Muscle of arm (tissue), 12 donors: ENCODE data around the gene CENPP. TPM values are rescaled to one million over a fixed set of nuclear protein-coding genes. Genes with fewer than 3 reads are reported as not detected.
"Not testable (repeated sequence)": the region's sequence is repeated elsewhere in the genome, so short reads cannot be mapped to it uniquely, and the experiment has no call there.

ENCODE experiments used
- DNase-seq: peaks from one replicate; pipeline ENCODE4 v3.0.0-alpha.2; 2013
- polyA plus RNA-seq, 12 donors: library from polyadenylated mRNA; unstranded; fragments of 120-200 nt; gene quantifications; one replicate each; pipeline ENCODE4 v1.2.1, GENCODE V29; 2013; ENCODE audit not compliant: insufficient read length in 12 of 12

Gene CENPP
- polyA plus RNA-seq, 12 donors: 2.2 to 8.2 (median 5.2) TPM; not detected in 1

DNA sequence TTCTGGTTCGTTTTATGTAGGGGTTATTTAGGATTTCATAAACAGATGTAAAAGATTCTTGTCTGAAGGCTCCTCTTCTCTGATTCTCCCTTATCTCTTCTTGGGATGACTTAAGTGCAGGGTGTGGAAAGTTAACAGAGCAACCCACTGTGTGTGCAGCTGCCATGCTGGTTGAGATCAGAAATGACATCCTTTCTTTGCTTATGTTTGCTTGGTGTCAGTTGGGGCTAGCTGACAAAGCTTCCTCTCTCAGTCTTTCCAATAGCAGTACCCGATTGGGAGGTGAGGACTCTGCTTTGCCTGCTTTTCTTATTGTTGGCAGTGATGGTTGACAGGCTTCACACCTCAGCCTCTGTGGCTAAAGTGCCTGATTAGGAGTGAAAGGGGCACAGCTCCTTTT, 52.1 kb downstream of the CENPP start:
- no peak for DNase-seq

DNA sequence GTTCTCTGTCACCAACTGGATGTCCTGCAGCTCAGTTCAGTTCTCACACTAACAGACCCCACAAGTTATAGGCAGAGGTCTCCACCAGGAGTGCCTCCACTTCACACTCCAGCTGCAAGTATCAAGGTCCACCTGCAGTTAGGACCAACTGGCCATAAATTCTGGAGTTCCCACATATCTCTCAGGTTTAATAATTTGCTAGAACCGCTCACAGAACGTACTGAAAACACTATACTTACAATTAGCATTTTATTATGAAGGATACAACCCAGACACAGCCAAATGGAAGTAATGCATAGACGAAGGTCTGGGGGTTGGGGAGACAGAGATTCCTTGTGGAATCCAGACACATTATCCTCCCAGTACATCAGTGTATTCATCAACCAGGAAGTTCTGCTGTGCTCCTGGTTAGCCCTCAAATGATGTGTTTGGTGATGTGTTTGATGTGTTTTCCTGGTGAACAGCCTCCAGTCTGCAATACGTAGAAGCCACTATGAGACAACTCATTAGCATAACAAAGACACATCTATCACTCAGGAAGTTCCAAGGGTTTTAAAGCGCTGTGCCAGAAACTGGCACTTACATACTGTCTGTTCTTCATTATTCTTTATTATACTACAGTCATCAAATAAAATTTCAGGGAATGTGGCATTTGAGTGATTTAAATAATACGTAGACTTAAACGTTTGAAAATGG, 53.3 kb downstream of the CENPP start:
- no peak for DNase-seq

DNA sequence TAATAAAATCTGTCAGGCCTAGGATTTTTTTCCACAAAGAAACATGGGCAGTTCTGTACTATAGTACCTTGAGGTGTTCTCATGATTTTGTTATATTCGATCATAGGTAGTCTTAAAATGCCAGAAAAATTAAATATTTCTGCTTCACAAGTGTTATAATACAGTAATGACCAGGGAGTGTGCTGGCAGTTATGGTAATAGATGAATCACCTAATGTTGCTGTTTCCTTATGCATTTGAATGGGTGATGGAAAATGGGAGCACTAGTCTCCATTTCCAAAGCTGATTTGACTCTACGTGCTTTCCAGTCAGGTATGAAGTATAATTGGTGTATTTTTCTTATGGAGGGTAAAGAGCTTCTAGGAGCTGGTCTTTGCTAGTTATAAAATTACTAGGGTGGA, 54.9 kb downstream of the CENPP start:
- DNase-seq: no peak

DNA sequence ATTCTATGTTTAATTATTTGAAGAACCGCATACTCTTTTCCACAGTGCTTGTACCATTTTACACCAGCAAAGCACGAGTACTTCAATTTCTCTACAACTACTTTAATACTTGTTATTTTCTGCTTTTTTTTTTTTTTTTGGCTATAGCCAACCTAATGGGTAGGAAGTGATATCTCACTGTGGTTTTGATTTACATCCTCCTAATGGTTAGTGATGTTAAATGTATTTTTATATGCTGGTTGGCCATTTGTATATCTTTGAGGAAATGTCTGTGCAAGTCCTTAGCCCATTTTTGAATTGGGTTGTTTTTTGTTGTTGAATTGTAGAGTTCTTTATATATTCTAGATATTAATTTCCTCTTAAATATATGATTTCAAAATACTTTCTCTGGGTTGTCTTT, 56.0 kb downstream of the CENPP start:
- no peak for DNase-seq

DNA sequence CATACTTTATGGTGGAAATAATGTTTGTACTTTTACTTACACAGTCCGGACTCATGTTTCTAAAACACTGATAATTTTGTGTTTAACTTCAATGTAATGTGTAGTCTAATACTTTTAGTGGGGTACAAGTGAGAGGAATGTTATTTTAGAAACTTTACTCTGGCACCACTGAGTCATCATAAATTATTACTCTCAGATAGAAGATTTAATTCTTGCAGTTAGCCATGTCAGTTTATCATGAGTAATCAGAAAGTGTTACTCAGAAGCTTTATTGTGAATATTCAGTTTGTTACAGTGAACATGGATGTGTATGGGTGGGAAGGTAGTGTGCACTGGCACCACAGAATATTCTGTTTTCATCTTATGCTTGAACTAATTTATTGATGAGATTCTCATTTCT, 58.6 kb downstream of the CENPP start:
- no peak for DNase-seq

DNA sequence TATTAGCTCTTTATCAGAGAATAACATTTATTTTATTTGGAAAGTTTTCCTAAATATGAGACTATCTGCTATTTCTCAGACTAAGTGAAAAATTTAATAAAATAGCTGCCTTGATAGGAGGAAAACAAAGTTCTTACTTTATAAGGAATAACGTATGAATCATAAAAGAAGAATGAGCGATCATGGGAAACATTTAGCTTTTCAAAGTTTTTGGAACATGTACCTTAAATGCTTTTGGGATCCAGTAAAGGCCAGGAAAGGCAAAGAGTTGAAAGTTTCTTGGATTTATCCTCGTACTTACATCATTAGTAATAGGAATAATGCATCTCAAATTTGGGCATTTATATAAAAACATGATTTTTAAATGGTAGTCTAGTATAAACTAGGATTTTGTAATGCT, 59.2 kb downstream of the CENPP start:
- peak; percentile 60 for DNase-seq

DNA sequence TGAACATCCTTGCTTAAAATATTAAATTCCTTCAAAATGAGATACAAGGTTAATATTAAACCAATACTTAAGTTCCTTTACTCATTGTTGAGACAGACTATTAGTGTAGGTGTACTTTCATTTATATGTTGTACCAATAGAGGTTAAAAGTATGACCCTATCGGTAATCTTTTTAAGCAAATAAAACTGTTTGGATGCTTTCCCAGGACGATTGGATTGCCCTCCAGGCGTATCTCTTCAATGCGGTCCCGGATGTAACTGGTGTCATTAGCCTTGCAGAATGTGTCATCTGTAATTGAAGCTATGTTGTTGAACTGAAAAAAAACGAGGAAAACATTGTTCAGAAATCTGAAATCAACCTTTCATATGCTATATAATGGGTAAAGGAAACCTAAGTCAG, 59.7 kb downstream of the CENPP start:
- no peak for DNase-seq

DNA sequence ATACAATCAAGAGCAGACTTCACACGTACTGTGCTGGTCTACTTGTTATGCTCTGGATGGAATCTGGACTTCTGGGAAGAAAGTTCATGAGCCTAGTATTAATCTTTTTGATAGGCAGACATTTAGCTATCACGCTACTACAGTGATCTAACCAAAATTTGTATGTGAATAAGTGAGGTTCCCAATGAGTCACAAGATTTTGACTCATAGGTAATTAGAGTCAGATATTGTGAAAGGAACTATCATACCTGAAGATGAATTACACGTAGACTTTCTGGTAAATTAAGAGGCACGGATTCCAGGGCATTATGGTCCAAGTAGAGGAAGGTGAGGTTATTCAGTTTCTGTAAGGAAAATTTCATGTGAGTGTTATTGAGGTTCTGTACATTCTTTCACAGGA, 60.2 kb downstream of the CENPP start:
- no peak for DNase-seq

DNA sequence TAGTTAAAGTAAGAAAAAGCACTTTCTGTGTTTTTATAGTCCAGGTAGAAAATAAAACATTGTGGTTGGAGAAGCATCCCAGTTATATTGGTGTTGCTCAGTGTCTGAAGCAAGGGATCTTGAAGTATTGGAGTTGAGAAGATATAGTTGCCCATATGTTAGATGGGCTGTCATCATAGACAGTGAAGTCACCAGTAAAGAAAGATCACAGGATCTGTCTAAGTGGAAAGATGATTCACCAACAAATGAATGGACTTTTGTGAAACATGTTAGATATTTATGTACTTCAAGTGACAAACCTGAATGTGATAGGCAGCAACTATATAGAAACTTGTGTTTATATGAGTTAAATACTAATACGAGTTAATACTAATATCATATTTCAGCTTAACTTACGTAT, 66.9 kb downstream of the CENPP start:
- DNase-seq: no peak

DNA sequence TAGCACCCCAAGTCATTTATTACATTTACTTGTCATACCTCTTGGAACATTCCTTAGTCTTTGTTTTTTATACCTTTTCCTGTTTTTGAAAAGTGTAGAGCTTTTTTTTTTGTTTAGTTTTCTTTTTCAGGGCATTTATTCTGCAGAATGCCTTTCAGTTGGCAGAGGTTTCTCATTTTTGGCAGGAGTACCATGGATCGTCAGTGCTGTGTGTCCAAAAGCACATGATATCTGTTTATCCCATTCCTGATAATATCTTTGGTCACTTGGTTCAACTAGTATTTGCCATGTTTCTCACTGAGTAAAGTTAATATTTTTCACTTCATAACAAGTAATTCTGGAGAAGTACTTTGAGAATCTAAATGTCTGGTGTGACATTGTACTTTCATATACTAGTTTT, 67.9 kb downstream of the CENPP start:
- no peak for DNase-seq

DNA sequence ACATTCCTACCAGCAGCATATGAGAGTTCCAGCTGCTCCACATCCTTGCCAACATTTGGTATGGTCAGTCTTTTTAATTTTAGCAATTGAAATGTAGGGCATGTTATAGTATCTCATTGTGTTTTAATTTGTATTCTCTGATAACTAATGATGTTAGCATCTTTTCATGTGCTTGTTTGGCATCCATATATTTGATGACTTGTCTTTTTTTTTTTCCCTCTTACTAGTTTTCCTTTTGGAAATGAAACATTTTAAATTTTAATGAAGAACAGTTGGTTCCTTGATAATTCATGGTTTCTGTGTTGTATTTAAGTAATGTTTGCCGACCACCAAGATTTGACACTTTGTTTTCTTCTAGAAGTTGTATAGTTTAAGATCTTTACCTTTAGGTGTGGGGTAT, 69.9 kb downstream of the CENPP start:
- DNase-seq: no peak

DNA sequence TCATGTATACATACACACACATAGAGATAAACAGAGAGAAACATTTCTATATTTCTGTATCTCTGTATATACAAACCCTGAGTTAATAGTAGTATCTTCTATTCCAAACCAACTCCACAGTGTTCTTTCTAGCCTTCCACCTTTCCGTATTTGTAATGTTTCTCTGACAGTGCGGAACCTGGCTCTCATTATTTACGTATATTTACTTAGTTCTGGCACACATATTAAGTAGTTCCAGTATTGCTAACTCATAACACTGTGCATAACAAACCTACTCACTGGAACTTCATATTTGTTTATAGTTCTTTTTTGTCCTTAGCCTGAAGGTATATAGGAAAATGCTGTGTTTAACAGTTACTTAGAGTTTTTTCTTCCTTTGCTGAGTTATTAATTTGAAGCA, 72.1 kb downstream of the CENPP start:
- no peak for DNase-seq

DNA sequence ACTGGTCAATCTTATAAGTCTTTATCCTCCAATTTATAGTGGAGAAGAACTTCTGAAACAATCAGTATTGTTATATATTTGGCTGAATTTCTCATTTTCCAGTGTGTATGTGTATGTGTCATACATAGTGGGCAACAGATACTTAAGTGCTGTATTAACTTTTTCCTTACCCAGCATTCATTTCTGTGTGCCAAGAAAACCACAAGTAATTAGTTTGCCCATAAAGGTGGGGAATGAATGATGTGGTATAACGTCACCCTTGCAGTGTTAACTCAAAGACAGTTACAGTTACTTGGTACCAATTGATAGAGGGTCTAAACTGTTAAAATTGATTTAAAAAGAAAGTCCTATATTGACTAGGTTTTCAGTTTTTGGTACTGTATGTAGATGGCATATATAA, 76.6 kb downstream of the CENPP start:
- DNase-seq: no peak

DNA sequence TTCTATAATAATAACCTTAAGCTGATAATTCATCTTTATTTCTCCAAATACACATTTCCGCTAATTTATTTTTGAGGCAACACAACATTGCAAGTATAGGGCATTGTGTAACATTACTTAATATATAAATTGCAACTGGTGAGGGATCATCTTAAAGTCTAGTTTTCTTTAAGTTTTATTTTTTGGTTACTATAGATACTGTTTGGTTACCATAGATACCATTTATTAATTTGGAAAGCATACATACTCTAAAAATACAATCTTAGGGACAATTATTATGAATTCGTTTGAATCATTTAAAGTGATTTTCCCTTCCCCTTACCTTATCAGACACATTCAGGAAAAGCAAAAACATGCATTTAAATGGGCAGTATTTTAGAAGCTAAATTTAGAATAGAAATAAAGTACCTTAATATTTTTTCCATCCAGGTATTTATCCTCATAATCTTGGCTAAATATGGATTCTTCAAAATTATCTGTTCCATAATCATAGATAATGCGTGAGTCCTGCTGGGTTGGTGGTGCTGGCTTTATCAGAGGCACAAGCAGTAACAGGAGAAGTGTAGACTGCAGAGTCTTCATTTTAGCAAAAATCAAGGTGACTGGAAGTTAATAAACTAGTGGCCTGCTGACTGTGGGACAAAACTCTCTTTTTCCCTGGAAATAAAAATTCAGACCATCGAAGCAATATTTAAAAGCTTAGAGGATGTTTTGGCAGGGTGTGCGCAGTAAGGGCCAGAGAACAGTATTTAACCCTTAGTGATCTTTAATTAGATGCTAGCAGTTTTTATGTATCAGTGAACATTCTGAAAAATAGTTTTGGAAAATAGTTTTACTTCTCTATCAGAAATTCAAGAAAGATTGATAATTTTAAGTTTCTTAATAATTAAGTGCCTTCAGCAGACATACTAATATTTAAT, 77.3 kb downstream of the CENPP start:
- DNase-seq: no peak

DNA sequence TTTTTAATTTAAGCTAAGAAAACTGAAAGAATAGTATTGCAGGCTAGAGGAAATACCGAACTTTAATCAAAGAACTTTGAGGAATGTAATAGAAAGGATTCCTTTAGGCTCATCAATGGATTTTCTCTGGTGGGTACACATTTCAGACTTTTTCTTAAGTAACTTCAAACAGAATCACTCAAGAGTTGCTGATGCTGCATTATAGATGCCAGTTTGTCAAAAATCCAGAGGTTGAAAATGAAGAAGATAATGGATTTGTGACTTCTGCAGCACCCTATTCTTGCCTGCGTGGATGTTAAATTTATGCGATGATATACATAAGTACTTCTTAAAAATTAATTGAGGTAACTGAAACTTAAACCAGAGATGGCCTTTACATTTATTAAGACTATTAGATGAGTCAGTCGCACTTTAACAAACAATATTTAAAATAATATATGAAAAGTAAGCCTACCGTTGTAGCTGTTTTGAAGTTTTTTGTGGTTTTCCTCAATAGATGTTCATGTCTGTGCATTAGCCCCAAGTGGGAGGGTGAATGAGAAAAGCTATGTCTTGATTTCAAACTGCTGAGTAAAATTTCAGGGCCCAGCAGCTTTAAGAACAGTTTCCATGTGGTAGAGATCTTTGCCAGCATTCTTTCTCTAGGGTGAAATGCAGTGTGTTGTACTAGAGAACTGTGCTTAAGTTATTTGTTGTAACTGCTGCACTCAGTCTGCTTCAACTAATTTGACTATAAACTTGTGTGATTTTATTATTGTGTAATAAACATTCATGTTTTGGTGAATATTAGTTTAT, 78.5 kb downstream of the CENPP start, which contains the start of gene OGN:
Gene OGN (minus strand): TSS at position 537 of the 795 bp plus-strand sequence. CDS start 1,171 bp downstream, outside the sequence.
- DNase-seq: peak; percentile 90

DNA sequence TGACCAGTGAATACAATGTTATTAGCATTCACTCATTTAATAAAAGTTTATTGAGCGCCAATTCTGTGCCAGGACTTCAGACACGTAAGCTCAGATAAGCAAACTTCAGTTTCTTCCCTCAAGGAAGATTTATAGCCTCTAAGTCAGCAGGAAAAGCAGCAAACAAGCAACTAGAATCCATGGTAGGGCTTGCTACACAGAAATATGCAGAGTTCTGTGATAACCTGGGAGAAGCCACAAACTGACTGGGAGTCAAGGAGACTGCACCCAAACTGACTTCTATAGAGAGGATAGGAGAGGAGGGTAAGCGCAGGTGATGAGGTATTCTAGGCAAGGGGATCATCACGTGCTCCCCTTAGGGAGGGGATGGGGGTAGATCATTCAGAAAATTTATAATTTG, 80.1 kb downstream of the CENPP start:
- no peak for DNase-seq

DNA sequence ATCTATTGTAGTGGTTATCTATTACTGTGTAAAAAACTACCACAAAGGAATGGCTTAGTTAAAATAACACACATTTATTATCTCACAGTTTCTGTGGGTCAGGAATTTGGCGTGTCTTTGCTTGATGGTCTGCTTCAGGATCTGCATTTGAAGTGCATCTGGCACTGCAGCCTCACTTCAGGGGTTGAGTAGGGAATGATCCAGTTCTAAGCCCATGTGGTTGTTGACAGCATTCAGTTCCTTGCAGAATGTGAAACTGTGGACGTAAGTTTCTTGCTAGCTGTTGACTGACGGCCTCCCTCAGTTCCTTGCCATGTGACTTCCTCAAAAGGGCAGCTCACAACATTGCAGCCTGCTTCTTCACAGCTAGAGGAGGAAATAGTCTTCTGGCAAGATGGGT, 80.7 kb downstream of the CENPP start:
- no peak for DNase-seq

DNA sequence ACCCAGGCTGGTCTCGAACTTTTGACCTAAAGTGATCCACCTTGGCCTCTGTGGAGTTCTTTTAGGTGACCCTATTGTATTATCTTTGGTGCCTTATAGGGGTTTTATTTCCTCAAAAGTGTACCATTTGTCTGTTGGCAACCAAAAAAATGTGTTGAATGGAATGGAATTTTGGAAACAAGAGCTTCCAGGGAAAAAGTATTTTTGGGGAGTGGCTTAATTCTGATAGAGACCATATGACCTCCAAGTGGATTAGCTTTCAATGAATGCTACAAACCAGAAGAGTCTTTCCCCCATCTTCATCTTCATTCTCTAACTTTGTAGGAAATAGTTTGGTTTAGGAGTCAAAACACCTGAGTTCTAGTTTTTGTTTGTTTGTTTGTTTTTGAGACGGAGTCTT, 82.1 kb downstream of the CENPP start:
- DNase-seq: no peak

DNA sequence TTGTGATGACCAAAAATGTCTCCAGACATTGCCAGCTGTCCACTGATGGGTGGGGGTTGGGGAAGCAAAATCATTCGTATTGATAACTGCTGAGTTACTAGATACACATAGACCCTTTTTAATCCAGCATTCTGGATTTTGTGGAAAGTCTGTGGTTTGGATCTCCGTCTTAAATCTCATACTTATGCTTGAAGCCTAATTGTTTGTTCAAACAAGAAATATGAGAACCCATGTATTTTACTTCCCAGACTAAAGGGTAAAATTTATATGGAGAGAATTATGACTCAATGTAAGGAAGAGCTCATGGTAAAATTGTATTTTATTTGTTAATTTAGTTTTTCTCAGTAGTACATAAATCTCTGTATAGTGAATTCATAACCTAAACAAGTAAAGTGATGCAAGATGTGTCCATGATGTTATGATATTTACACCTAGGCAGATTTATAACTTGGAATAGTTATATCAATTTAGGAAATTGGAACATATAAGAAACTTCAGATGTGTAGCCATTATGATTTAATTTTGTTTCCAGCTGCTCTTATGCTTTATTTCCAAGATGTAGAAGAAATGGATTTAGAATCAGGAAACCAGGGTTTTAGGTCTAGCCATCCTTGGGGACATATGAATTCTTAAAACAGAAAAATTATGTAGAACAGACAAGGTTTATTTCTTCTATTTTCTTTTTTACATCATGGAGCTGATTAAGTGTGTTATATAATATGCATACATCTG, 83.2 kb downstream of the CENPP start:
- DNase-seq: no peak

DNA sequence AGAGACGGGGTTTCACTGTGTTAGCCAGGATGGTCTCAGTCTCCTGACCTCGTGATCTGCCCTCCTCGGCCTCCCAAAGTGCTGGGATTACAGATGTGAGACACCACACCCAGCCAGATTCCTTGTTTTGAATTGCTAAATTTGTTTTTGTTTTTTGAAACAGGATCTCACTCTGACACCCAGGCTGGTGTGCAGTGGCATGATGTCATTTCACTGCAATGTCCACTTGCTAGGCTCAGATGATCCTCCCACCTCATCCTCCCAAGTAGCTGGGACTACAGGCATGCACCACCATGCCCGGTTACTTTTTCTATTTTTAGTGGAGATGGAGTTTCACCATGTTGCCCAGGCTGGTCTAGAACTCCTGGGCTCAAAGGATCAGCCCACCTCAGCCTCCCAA, 85.4 kb downstream of the CENPP start:
- DNase-seq: not testable (repeated sequence)

DNA sequence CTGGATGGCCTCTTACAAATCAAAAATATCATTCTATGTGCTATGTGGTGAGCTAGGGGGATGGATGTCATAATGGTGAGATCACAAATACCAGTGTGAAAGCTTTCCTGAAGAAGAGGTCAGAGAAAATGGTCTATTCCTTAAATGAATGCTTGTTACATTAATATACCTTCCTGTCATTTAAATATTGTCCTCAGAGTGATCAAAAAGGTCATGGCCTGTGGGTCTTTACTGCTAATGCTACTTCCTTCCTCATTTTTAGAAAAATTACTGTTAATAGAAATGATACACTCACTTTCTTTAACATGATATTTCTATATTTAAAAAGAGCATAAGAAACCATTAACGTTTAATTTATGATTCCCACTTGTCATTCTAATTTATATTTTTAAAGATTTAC, 88.8 kb downstream of the CENPP start:
- DNase-seq: no peak
